NCI-H345 (cell line): ENCODE results near the gene ZDHHC11B.
"Not testable (repeated sequence)": the region's sequence is repeated elsewhere in the genome, so short reads cannot be mapped to it uniquely, and the experiment has no call there.

Source experiments
- DNase-seq: peaks from one replicate; lab custom pipeline; 2025; lab: John Stamatoyannopoulos, UW

Gene ZDHHC11B

GRCh38 chr5:766666-767431, 17.7 kb downstream of the ZDHHC11B start:
- DNase-seq: no peak

DNA sequence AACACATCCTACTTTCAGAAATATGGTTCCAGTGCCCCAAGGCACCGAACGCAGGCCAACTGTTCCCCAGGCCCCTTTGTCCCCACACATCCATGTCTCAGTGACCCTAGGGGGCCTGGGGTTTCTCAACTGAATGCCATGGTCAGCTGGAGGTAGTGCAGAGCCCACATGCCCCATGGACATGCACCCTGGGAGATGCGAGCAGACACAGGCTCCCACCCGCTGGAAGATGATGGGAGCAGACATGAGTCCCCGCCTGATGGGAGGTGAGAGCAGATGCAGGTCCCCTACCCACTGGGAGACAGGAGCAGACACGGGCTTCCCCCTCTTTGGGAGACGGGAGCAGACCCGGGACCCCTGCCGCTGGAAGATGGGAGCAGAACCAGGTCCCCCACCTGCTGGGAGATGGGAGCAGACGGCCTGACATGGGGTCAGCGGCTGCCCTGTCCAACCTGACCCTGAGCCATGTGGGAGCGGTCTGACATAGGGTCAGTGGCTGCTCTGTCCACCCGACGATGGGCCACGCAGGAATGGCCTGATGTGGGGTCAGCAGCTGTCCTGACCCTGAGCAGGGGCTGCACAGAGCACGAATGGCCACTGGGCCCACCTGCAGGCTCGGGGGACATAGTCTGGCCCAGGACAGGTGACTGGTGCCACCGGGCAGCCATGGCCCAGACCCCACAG, 18.4 kb downstream of the ZDHHC11B start:
- no peak for DNase-seq

- no peak for DNase-seq
Measured at GRCh38 chr5:763998-764781, 20.3 kb downstream of the ZDHHC11B start.

DNA sequence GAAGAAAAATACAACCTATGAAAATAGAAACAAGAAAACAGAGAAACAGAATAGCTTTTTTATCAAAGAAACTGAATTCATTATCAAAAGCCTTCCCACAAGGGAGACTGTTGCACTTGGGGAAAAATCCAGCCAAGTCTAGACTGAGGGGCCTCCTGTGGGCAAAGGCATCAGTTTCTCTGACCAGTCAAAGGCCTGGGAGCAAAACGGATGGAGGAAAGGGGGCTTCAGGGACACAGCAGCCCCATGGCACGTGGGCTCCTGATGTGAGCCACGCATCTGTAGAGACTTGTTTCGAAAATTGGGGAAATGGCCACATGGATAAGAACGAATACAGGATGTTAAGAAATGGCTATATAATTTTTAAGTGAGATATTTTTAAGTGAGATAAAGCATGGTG, 21.1 kb downstream of the ZDHHC11B start:
- DNase-seq: no peak

GRCh38 chr5:762996-763395, 21.5 kb downstream of the ZDHHC11B start:
- DNase-seq: not testable (repeated sequence)

DNA sequence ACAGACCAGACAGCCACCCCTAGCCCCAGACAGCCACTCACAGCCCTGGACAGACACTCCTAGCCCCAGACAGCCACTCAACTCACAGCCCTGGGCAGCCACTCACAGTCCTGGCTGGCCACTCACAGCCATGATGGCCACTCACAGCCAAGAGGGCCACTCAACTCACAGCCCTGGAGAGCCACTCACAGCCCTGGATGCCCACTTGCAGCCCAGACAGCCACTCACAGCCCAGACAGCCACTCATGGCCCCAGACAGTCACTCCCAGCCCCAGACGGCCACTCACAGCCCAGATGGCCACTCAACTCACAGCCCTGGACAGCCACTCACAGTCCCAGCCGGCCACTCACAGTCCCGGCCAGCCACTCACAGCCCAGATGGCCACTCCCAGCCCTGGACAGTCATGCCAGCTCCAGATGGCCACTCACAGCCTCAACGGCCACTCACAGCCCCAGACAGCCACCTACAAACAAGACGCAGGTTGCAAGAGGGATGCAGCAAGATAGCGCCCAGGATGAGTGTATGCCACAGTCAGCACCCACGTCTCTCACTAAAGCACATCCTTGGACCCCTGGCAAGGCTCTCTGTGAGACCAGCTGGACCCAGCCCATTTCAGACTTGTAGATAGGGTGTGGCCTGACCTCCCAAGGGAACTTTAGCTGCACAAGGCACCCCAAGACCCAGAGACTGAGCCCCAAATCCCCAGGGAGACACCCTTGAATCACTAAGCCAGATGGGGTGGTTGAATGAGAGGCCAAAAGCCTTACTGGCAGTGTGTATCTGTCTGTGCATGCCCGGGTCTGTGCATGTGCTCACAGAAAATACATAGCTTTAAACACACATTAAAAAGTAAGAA, 22.4 kb downstream of the ZDHHC11B start:
- no peak for DNase-seq

DNA sequence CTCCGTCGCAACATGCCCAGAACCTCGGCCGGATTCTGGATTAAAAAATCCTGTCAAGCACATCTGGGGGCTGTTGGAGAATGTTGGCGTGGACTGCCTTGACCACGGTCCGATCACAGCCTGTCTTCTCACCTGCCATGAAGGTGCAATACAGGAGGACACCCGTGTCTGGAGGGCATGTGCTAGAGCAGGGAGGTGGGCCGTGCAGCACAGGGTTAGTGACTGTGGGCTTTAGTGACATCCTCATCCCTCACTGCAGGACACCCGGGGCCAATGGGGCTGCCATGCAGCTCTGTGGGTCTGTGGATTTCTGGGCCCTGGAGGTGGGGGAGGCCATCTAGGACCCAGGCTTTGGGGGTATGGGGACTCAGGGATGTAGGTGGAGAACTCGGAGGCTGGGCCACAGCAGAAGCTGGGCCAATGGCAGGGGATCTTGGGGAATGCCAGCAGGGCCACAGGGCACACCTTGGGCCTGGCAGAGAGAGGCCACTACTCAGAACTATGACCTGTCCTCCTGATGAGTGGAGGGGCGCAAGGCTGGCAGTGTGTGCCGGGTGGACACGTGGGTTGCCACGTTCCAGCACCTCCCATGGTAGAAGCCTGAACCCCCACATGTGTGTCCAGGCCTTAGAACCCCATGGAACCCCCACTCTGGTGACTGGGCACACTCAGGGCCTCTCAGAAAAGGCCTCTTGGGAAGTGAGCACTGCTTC, 23.3 kb downstream of the ZDHHC11B start:
- DNase-seq: no peak

DNA sequence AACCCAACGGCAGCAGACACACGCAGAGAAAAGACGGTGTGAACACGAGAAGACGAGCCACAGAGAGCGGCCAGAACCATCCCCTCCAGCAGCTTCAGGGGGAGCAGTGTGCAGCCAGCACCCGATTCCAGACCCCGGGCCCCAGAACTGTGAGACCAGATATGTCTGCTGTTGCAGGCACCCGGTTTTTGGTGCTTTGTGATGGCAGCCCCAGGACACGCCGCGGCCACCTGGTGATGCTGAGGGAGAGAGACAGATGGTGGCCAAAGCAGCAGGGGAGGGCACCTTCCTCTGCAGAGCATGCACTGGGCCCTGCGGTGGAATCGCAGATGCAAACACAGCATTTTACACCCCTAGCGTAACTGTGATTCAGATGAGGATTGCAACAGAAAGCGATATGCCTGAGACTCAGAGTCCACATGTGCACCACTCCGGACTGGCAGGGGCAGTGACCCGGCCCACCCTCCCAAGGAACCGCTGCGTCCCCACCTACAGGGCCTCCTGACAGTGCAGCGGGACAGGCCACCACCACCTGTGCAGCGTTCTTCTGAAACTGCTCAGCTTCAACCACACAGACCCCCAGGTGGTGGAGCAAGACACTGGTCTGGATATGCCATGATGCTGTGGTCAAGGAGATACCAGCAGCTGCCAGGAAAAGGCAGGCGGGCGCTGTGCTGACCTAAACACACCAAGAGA, 24.0 kb downstream of the ZDHHC11B start:
- DNase-seq: no peak

GRCh38 chr5:759781-760362, 24.7 kb downstream of the ZDHHC11B start:
- no peak for DNase-seq

DNA sequence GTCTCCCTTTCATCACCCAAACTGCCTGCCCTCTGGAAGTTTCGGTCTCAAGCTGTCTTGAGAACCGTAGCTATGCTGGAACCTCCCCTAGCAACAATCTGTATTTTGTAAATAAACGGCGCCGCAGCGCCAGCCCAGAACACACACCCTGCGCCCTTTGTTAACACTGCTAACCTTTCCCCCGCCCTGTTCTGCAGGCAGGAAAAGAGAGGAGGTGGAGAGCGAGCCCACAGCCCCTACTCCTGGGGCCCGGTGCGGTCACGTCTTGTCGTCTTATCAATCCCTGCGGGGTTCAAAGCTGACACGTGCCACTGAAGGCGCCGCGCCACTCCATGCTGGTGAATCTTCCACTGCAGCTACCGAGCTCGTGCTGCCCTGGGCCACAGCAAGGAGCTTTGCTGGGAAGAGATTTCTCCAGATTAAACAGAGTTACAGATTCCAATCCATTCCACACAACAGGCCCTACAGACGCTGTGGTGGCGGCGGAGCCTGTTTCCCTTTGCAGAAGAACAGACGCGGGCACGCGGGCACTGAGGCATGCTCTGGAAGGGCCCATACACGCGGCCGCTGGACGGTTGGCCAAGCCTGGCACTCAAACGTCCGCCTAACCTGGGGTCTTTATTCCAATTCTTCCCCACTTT, 25.3 kb downstream of the ZDHHC11B start:
- DNase-seq: no peak

GRCh38 chr5:758698-759053, 25.9 kb downstream of the ZDHHC11B start:
- no peak for DNase-seq

GRCh38 chr5:757931-758697, 26.4 kb downstream of the ZDHHC11B start:
- DNase-seq: no peak

GRCh38 chr5:757346-757930, 27.1 kb downstream of the ZDHHC11B start:
- DNase-seq: no peak

GRCh38 chr5:756865-757345, 27.6 kb downstream of the ZDHHC11B start:
- no peak for DNase-seq

DNA sequence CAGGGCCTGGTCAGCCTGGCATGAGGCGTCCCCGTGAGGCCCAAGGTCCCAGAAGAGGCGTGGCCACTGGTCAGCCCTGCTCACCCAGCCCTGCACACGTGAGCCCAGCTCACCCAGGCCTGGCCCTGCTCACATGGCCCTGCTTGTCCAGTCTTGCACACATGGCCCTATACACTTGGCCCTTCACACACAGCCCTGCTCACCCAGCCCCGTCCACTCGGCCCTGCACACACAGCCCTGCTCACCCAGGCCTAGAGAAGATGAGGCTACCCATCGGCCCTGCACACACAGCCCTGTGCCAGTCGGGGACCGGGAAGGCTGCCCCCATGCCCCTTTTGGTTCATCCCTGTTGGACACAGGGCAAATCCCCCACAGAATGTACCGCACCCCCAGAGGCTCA, 28.4 kb downstream of the ZDHHC11B start:
- no peak for DNase-seq

DNA sequence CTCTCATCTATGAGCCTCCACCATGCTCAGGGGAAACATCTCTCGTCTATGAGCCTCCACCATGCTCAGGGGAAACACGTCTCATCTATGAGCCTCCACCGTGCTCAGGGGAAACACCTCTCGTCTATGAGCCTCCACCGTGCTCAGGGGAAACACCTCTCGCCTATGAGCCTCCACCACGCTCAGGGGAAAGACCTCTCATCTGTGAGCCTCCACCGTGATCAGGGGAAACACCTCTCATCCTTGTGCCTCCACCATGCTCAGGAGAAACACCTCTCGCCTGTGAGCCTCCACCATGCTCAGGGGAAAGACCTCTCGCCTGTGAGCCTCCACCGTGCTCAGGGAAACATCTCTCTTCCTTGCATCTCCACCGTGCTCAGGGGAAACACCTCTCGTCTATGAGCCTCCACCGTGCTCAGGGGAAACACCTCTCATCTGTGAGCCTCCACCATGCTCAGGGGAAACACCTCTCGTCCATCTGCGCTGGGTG, 30.3 kb downstream of the ZDHHC11B start:
- not testable (repeated sequence) for DNase-seq

DNA sequence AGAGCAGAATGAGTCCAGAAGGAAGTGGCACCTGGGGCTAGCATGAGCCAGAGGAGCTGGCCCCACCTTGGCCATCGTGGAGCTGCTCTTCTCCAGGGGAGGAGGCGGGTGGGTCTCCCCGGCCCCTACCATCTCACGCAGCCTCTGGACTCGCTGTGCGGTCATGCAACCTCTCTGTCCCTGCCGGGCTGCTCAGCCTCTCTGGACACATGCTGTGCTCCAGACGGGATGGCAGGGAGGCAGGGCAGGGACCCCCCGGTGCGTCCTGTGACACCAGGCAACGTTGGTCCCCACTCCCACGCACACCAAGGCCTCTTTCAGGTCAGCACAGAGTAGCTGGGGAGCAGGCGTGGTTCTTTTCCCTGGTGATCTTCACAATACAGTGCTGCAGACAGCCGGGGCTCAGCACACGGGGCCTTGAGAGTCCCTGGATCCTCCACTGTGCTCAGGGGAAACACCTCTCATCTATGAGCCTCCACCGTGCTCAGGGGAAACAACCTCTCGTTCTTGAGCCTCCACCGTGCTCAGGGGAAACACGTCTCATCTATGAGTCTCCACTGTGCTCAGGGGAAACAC, 30.9 kb downstream of the ZDHHC11B start:
- not testable (repeated sequence) for DNase-seq
